ENCODE data around the gene RPL28. TPM values are rescaled to one million over a fixed set of nuclear protein-coding genes. Genes with fewer than 3 reads are reported as not detected.

The RPL28 gene
- total and polyA plus RNA-seq, 10 donors = 581 to 4,833 (median 1,526) TPM

DNA sequence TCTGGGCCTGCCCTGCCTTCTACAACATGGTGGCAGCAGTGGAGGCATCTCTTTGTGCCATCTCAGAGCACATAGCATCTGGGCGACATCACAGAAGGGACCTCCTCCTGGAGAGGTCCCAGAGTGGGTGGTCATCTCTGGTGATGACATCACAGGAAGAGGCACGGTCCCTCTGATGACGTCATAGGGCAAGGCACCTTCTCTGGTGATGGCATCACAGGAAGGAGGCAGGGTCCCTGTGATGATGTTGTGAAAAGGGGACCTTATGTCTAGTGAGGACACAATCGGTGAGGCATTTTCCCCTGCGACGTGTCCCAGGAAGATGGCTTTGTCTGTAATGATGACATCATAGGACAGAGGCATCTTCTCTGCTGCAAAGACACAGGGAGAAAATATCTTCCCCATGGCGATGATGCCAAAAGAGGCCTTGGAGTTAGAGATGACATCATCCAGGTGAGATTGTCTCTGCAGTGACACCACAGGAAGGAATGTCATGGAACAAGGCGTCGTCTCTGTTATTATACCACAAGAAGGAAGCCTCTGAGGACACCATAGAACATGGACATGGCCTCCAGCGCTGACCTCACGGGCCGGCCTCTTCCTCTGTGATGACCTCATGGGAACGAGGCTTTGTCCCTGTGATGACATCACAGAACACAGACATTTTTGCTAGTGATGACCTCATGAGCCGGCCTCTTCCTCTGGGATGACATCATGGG lies 46.7 kb downstream of the RPL28 start:
- TF ChIP-seq POLR2A (IDR thresholded peaks at IDR 0.05) (no peak), CTCF (IDR thresholded peaks at IDR 0.05 in 8 of 11, conservative IDR thresholded peaks at IDR 0.05 in 3 of 11) (no peak), POLR2AphosphoS5 (IDR thresholded peaks at IDR 0.05) (no peak)
- peaks cover 3 to 89% (median 46%) of the 10 kb centered on the region in 7 donors for H3K27me3 ChIP-seq (replicated peaks in 1 of 7)
- no peaks in the 10 kb centered on the region for H3K4me1 ChIP-seq
- no peak for DNase-seq
- WGBS, 5 donors = 83 to 91% (median 86%) methylated on average over 14 of the region's 14 CpGs
- H3K27ac ChIP-seq = no peak overlapping the region
- intact Hi-C loops (cut with DNase I; ENCODE audit: low total_unique reads) = no loop called here
- H3K36me3 ChIP-seq = no peaks in the 10 kb centered on the region
- H3K4me3 ChIP-seq = no peak overlapping the region
- no peaks in the 10 kb centered on the region for H3K9me3 ChIP-seq

- no peak for TF ChIP-seq CTCF (IDR thresholded peaks at IDR 0.05 in 8 of 11, conservative IDR thresholded peaks at IDR 0.05 in 3 of 11)
- TF ChIP-seq POLR2AphosphoS5 (IDR thresholded peaks at IDR 0.05) = no peak
- TF ChIP-seq POLR2A (IDR thresholded peaks at IDR 0.05) = no peak
- H3K27ac ChIP-seq = no peak overlapping the region
- intact Hi-C loops (cut with DNase I; ENCODE audit: low total_unique reads) = no loop called here
- no peak overlapping the region for H3K4me3 ChIP-seq
- WGBS, 5 donors = 13 to 22% (median 17%) methylated on average over 18 to 48 of the region's 48 CpGs
- H3K9me3 ChIP-seq = no peaks in the 10 kb centered on the region
- no peaks in the 10 kb centered on the region for H3K36me3 ChIP-seq
- H3K27me3 ChIP-seq (replicated peaks in 1 of 7) = peaks cover 3 to 90% (median 52%) of the 10 kb centered on the region in 7 donors
- H3K4me1 ChIP-seq = no peaks in the 10 kb centered on the region
- no peak for DNase-seq
These were observed 47.6 kb downstream of the RPL28 start for GRCh38 chr19:55433292-55433691.

DNA sequence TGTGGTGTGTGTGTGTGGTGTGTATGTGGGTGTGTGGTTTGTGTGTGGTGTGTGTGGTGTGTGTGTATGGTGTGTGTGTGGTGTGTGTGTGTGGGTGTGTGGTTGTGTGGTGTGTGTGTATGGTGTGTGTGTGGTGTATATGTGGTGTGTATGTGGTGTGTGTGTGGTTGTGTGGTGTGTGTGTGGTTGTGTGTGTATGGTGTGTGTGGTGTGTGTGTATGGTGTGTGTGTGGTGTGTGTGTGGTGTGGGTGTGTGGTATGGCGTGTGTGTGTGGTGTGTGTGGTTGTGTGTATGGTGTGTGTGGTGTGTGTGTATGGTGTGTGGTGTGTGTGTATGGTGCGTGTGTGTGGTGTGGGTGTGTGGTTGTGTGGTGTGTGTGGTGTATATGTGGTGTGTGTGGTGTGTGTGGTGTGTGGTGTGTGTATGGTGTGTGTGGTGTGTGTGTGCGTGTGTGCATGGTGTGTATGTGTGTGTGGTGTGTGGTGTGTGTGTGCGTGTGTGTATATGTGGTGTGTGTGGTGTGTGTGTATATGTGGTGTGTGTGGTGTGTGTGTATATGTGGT lies 48.7 kb downstream of the RPL28 start:
- no peak overlapping the region for H3K4me3 ChIP-seq
- H3K9me3 ChIP-seq = no peaks in the 10 kb centered on the region
- DNase-seq = no peak
- intact Hi-C loops (cut with DNase I; ENCODE audit: low total_unique reads) = no loop called here
- H3K27ac ChIP-seq = no peak overlapping the region
- 68 to 94% (median 76%) methylated on average over 4 of the region's 4 CpGs for WGBS, 5 donors
- peaks cover 3 to 90% (median 60%) of the 10 kb centered on the region in 7 donors for H3K27me3 ChIP-seq (replicated peaks in 1 of 7)
- H3K36me3 ChIP-seq = no peaks in the 10 kb centered on the region
- H3K4me1 ChIP-seq = no peaks in the 10 kb centered on the region
- TF ChIP-seq CTCF (IDR thresholded peaks at IDR 0.05 in 8 of 11, conservative IDR thresholded peaks at IDR 0.05 in 3 of 11) (no peak), POLR2AphosphoS5 (IDR thresholded peaks at IDR 0.05) (no peak), POLR2A (IDR thresholded peaks at IDR 0.05) (no peak)

- WGBS, 5 donors = 90 to 96% (median 93%) methylated on average over 4 of the region's 4 CpGs
- Histone ChIP-seq H3K36me3 (no peaks in the 10 kb centered on the region), H3K9me3 (no peaks in the 10 kb centered on the region), H3K4me1 (peaks cover 0 to 2% (median under 1%) of the 10 kb centered on the region in 6 donors), H3K27ac (no peak overlapping the region), H3K27me3 (replicated peaks in 1 of 7) (peaks cover 3 to 90% (median 60%) of the 10 kb centered on the region in 7 donors), H3K4me3 (no peak overlapping the region)
- intact Hi-C loops (cut with DNase I; ENCODE audit: low total_unique reads) = no loop called here
- DNase-seq = no peak
- TF ChIP-seq POLR2AphosphoS5 (IDR thresholded peaks at IDR 0.05) (no peak), CTCF (IDR thresholded peaks at IDR 0.05 in 8 of 11, conservative IDR thresholded peaks at IDR 0.05 in 3 of 11) (no peak), POLR2A (IDR thresholded peaks at IDR 0.05) (no peak)
These were observed 49.3 kb downstream of the RPL28 start for GRCh38 chr19:55435020-55435419.

Data from spleen (tissue), 11 donors.